ENCODE measurements around the gene KCNH4.

KCNH4 gene

DNA sequence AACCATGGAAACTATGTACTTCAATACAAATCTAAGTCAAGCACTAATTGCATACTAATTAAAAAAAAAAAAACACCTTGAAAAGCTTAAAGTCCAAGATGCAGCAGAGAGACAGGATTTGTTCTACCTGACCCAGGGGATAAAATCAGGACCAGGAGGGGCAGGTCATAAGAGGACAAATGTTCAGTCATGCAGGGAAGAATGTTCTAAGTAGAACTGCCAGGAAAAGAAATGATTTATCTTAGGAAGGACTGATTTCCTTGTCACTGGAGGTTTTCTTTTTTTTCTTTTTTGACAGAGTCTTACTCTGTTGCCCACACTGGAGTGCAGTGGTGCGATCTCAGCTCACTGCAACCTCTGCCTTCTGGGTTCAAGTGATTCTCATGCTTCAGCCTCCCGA is 22.4 kb upstream of the KCNH4 start:
- TF ChIP-seq, protein P1, sequence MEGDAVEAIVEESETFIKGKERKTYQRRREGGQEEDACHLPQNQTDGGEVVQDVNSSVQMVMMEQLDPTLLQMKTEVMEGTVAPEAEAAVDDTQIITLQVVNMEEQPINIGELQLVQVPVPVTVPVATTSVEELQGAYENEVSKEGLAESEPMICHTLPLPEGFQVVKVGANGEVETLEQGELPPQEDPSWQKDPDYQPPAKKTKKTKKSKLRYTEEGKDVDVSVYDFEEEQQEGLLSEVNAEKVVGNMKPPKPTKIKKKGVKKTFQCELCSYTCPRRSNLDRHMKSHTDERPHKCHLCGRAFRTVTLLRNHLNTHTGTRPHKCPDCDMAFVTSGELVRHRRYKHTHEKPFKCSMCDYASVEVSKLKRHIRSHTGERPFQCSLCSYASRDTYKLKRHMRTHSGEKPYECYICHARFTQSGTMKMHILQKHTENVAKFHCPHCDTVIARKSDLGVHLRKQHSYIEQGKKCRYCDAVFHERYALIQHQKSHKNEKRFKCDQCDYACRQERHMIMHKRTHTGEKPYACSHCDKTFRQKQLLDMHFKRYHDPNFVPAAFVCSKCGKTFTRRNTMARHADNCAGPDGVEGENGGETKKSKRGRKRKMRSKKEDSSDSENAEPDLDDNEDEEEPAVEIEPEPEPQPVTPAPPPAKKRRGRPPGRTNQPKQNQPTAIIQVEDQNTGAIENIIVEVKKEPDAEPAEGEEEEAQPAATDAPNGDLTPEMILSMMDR (IDR thresholded peaks at IDR 0.05; ENCODE audit: insufficient read depth, low read length, missing control alignments) = no peak

DNA sequence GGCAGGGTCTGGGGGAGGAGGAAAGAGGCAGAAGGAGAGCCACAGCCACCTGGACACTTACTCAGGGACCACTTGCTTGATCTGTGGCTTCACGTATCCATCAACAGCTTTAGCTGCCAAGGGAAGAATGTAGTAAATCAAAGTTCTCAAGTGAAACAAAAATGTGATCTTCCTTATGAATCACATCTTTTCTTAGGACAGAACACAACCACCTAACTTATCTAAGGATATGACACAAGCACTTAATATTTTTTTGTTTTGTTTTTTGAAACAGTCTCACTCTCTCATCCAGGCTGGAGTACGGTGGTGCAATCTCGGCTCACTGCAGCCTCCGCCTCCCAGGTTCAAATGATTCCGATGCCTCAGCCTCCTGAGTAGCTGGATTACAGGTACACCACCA is 21.8 kb upstream of the KCNH4 start:
- H3K4me3 ChIP-seq (ENCODE audit: low read depth, low read length) = no peak overlapping the region
- POLR2A ChIA-PET = no interaction called here
- no peak for DNase-seq (ENCODE audit: low read depth, low spot score)
- TF ChIP-seq, protein P1 (IDR thresholded peaks at IDR 0.05; ENCODE audit: insufficient read depth, low read length, missing control alignments) = no peak
- CTCF ChIA-PET = interaction anchor here (0.8 to 2.6 kb wide), 3 partner anchors 19 to 107 kb away, joined by 3 to 10 read pairs (median 4); no protein-coding TSS in a partner anchor

More for the DNA sequence above, 22.4 kb upstream of the KCNH4 start:
- H3K4me3 ChIP-seq (ENCODE audit: low read depth, low read length) = no peak overlapping the region
- CTCF ChIA-PET = interaction anchor here (1.0 to 2.6 kb wide), 2 partner anchors 19 to 107 kb away, joined by 4 to 10 read pairs; no protein-coding TSS in a partner anchor
- no peak for DNase-seq (ENCODE audit: low read depth, low spot score)
- POLR2A ChIA-PET = no interaction called here

DNA sequence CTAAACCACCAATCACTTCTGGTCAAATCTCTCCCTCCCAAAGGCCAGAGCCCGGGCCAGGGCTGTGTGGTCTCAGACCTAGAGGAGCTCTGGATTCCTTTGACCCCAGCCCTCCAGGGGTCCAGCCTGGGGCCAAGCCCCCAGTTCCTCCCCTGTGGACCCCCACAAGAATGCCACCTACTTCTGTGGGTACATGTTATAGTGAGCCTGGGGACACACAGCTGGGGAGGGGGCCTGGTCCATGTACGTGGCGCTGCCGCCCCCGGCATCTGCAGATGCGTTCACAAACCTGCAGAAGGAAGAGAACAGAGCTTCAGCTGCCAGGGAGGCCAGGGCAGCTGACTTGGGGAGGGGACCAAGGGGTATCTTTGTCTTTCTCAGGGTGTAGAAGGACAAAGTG is 21.2 kb upstream of the KCNH4 start:
- CTCF ChIA-PET = interaction anchor here (0.8 to 2.6 kb wide), 2 partner anchors 19 to 20 kb away, joined by 3 to 10 read pairs; no protein-coding TSS in a partner anchor
- POLR2A ChIA-PET = no interaction called here
- DNase-seq (ENCODE audit: low read depth, low spot score) = no peak
- no peak overlapping the region for H3K4me3 ChIP-seq (ENCODE audit: low read depth, low read length)
- TF ChIP-seq, protein P1 (IDR thresholded peaks at IDR 0.05; ENCODE audit: insufficient read depth, low read length, missing control alignments) = no peak

DNA sequence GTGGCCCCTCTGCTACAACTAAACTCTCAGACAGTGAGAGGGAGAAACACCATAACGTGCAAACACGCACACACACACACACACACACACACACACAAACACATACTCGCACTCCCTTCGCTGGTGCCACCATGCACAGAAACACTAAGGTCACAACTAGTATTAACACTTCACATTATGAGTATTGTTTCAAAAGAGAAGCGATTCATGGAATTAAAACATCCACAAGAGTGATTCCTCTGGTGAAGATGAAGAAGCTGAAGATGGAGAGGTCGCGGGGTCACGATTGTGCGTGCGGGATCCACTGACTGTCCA is 20.5 kb upstream of the KCNH4 start:
- TF ChIP-seq, protein P1 (IDR thresholded peaks at IDR 0.05; ENCODE audit: insufficient read depth, low read length, missing control alignments) = no peak
- DNase-seq (ENCODE audit: low read depth, low spot score) = no peak
- ChIA-PET POLR2A (no interaction called here), CTCF (interaction anchor here (2.6 kb wide), 1 partner anchor 21 kb away, joined by 10 read pairs; no protein-coding TSS in a partner anchor)
- H3K4me3 ChIP-seq (ENCODE audit: low read depth, low read length) = no peak overlapping the region

DNA sequence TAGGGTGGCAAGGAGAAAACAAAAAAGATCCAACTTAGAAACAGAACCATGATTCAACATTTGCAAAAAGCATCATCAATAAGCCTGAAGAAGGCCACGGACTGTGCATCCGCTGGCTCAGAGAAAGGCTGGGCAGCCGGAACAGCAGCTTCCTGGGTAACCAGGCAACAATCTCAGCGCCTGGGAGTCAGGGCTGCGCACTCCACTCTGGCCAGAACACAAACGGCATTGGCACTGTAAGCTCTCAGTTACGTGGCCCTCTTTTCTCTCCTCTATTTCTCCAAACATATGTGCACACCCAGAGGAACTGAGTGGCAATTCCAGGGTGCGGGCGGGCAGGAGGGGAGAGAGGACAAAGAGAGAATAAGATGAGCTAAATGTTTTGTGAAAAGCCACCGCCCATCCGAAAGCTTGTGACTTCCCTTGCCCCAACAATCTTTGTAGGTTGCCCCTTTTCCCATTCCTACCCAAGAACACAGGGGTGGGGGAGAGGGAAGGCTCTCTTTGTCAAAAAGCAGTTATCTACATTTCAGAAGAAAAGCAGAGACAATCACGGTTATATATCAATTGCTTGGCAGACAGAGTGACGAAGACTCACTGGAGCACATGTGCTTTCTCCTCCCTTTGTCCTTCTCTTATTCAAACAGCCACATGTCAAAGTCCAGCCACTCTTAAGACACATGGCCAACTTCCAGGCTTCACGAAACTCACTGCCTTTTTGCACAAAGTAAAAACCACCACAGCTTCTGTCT is 19.9 kb upstream of the KCNH4 start:
- CTCF ChIA-PET = interaction anchor here (0.6 to 2.6 kb wide), 4 partner anchors 15 to 111 kb away, joined by 3 to 10 read pairs (median 4); partner anchors contain the start of gene HCRT
- DNase-seq (ENCODE audit: low read depth, low spot score) = no peak
- POLR2A ChIA-PET = no interaction called here
- no peak overlapping the region for H3K4me3 ChIP-seq (ENCODE audit: low read depth, low read length)
- TF ChIP-seq, protein P1 (IDR thresholded peaks at IDR 0.05; ENCODE audit: insufficient read depth, low read length, missing control alignments) = no peak

DNA sequence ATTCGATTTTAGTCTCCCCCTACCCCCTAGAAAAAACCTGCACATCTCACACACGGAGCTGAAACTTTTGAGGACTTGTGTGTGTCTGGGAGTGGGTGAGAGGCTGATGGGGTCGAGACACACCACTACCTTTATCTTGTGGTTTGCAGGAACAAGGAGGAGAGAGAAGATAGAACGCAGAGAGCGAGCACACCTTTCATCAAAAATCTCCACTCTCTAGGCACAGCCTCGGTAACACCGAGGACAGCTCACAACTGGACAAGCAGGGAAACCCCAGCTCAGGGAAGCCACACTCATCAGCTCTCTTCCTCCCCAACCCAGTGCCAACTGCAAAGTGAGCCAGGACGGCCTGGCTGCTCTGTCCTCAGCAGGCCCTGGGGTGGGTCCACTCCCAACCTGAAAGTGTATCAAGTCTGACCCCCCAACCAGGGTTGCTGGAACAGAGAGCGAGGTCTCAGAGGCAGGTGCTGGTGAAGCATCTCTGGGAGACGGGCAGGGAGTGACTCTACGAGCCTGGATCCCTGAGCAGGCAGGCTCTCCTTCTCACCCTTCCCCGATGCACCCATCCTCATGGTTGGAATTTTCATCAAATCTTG is 18.6 kb upstream of the KCNH4 start:
- DNase-seq (ENCODE audit: low read depth, low spot score) = no peak
- TF ChIP-seq, protein P1 (IDR thresholded peaks at IDR 0.05; ENCODE audit: insufficient read depth, low read length, missing control alignments) = no peak
- ChIA-PET POLR2A (no interaction called here), CTCF (interaction anchor here (0.8 to 1.0 kb wide), 2 partner anchors 16 to 23 kb away, joined by 3 to 4 read pairs; no protein-coding TSS in a partner anchor)
- no peak overlapping the region for H3K4me3 ChIP-seq (ENCODE audit: low read depth, low read length)
